ENCODE data around the gene CDK5RAP3.

The CDK5RAP3 gene

GRCh38 chr17:47969930-47970724 lies 786 bp upstream of the CDK5RAP3 start:
- FAIRE-seq: no peak
- TF ChIP-seq TAF1 (IDR thresholded peaks at IDR 0.05; ENCODE audit: low read depth, low read length) (no peak), POLR2AphosphoS5 (IDR thresholded peaks at IDR 0.05; ENCODE audit: low read depth, low read length) (no peak), PAX5 (IDR thresholded peaks at IDR 0.05; ENCODE audit: insufficient read depth, low read length, severe bottlenecking) (no peak), POU2F2 (IDR thresholded peaks at IDR 0.05; ENCODE audit: low read depth, low read length) (no peak), SPI1 (IDR thresholded peaks at IDR 0.05; ENCODE audit: low read depth, low read length) (no peak), POLR2A (IDR thresholded peaks at IDR 0.05; ENCODE audit: low read depth, low read length) (no peak)

GRCh38 chr17:47973541-47973940 lies 2.6 kb downstream of the CDK5RAP3 start:
- no peak for FAIRE-seq
- TF ChIP-seq POU2F2 (IDR thresholded peaks at IDR 0.05; ENCODE audit: low read depth, low read length) (no peak), PAX5 (IDR thresholded peaks at IDR 0.05; ENCODE audit: insufficient read depth, low read length, severe bottlenecking) (no peak)
- no peak for DNase-seq (ENCODE audit: insufficient read length, low spot score)

More at GRCh38 chr17:47969930-47970724, 786 bp upstream of the CDK5RAP3 start:
- DNase-seq (ENCODE audit: insufficient read length, low spot score): no peak

DNA sequence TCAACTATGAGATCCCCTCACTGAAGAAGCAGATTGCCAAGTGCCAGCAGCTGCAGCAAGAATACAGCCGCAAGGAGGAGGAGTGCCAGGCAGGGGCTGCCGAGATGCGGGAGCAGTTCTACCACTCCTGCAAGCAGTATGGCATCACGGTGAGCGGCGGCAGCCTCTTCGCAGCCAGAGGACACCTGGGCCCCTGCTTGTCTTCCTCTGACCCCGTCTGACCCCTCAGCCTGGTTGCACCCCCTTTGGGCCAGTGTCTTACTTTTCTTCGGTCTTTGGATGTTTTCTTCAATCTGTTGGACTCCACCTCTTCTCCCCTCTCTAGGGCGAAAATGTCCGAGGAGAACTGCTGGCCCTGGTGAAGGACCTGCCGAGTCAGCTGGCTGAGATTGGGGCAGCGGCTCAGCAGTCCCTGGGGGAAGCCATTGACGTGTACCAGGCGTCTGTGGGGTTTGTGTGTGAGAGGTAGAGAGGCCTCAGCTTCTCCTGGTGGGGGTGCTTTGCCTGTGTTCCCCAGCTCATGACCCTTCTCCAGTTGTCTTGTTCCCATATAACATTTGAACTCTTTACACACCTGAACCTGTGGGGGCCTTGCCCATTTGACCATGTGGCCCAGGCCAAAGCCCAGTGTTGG lies 4.4 kb downstream of the CDK5RAP3 start:
- FAIRE-seq (no peak), DNase-seq (ENCODE audit: insufficient read length, low spot score) (no peak)
- no peak for TF ChIP-seq TAF1 (IDR thresholded peaks at IDR 0.05; ENCODE audit: low read depth, low read length)
- no peak for TF ChIP-seq POU2F2 (IDR thresholded peaks at IDR 0.05; ENCODE audit: low read depth, low read length)
- TF ChIP-seq POLR2AphosphoS5 (IDR thresholded peaks at IDR 0.05; ENCODE audit: low read depth, low read length): no peak
- TF ChIP-seq PAX5 (IDR thresholded peaks at IDR 0.05; ENCODE audit: insufficient read depth, low read length, severe bottlenecking): no peak
- TF ChIP-seq SPI1 (IDR thresholded peaks at IDR 0.05; ENCODE audit: low read depth, low read length): no peak

DNA sequence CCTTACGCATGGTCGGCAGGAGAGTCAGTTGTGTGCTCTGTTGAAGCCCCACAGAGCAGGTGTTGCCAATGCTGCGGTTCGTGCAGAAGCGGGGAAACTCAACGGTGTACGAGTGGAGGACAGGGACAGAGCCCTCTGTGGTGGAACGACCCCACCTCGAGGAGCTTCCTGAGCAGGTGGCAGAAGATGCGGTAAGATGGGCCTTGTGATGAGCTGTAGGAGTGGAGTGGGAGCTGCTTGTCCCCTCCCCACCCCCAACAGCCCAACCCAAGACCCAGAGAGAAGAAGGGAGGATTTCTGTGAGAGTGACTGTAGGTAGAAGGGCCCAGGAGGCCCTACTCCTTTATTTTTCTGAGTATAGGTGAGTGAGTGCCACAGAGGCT lies 4.9 kb downstream of the CDK5RAP3 start:
- DNase-seq (ENCODE audit: insufficient read length, low spot score): no peak
- FAIRE-seq: no peak
- no peak for TF ChIP-seq PAX5 (IDR thresholded peaks at IDR 0.05; ENCODE audit: insufficient read depth, low read length, severe bottlenecking)
- TF ChIP-seq SPI1 (IDR thresholded peaks at IDR 0.05; ENCODE audit: low read depth, low read length): no peak
- no peak for TF ChIP-seq POLR2AphosphoS5 (IDR thresholded peaks at IDR 0.05; ENCODE audit: low read depth, low read length)
- TF ChIP-seq POU2F2 (IDR thresholded peaks at IDR 0.05; ENCODE audit: low read depth, low read length): no peak
- TF ChIP-seq TAF1 (IDR thresholded peaks at IDR 0.05; ENCODE audit: low read depth, low read length): no peak
- no peak for TF ChIP-seq POLR2A (IDR thresholded peaks at IDR 0.05; ENCODE audit: low read depth, low read length)

GRCh38 chr17:47978324-47978723 lies 7.4 kb downstream of the CDK5RAP3 start:
- DNase-seq (ENCODE audit: insufficient read length, low spot score) (peak; percentile 78), FAIRE-seq (peak; percentile 16)
- no peak for TF ChIP-seq POLR2AphosphoS5 (IDR thresholded peaks at IDR 0.05; ENCODE audit: low read depth, low read length)
- TF ChIP-seq PAX5 (IDR thresholded peaks at IDR 0.05; ENCODE audit: insufficient read depth, low read length, severe bottlenecking): no peak
- no peak for TF ChIP-seq TAF1 (IDR thresholded peaks at IDR 0.05; ENCODE audit: low read depth, low read length)
- no peak for TF ChIP-seq POU2F2 (IDR thresholded peaks at IDR 0.05; ENCODE audit: low read depth, low read length)
- no peak for TF ChIP-seq SPI1 (IDR thresholded peaks at IDR 0.05; ENCODE audit: low read depth, low read length)
- TF ChIP-seq POLR2A (IDR thresholded peaks at IDR 0.05; ENCODE audit: low read depth, low read length): no peak

DNA sequence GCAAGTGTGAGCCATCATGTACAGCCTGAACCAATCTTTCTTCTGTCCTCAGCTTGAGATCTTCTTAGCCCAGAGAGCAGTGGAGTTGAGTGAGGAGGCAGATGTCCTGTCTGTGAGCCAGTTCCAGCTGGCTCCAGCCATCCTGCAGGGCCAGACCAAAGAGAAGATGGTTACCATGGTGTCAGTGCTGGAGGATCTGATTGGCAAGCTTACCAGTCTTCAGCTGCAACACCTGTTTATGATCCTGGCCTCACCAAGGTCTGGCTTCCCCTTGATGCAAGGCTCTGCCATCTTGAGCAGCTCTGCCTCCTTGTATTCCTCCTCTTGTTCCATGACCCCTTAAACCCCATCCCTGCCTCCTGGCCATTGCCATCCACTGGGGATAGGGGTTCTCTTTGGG lies 9.6 kb downstream of the CDK5RAP3 start:
- FAIRE-seq (no peak), DNase-seq (ENCODE audit: insufficient read length, low spot score) (no peak)
- TF ChIP-seq POLR2AphosphoS5 (IDR thresholded peaks at IDR 0.05; ENCODE audit: low read depth, low read length) (no peak), SPI1 (IDR thresholded peaks at IDR 0.05; ENCODE audit: low read depth, low read length) (no peak), POU2F2 (IDR thresholded peaks at IDR 0.05; ENCODE audit: low read depth, low read length) (no peak), PAX5 (IDR thresholded peaks at IDR 0.05; ENCODE audit: insufficient read depth, low read length, severe bottlenecking) (no peak)

- no peak for DNase-seq (ENCODE audit: insufficient read length, low spot score)
- TF ChIP-seq PAX5 (IDR thresholded peaks at IDR 0.05; ENCODE audit: insufficient read depth, low read length, severe bottlenecking) (no peak), POLR2A (IDR thresholded peaks at IDR 0.05; ENCODE audit: low read depth, low read length) (no peak), TAF1 (IDR thresholded peaks at IDR 0.05; ENCODE audit: low read depth, low read length) (no peak), POLR2AphosphoS5 (IDR thresholded peaks at IDR 0.05; ENCODE audit: low read depth, low read length) (no peak), POU2F2 (IDR thresholded peaks at IDR 0.05; ENCODE audit: low read depth, low read length) (no peak), SPI1 (IDR thresholded peaks at IDR 0.05; ENCODE audit: low read depth, low read length) (no peak)
- no peak for FAIRE-seq
Observed at GRCh38 chr17:47981462-47981861, 10.5 kb downstream of the CDK5RAP3 start.

DNA sequence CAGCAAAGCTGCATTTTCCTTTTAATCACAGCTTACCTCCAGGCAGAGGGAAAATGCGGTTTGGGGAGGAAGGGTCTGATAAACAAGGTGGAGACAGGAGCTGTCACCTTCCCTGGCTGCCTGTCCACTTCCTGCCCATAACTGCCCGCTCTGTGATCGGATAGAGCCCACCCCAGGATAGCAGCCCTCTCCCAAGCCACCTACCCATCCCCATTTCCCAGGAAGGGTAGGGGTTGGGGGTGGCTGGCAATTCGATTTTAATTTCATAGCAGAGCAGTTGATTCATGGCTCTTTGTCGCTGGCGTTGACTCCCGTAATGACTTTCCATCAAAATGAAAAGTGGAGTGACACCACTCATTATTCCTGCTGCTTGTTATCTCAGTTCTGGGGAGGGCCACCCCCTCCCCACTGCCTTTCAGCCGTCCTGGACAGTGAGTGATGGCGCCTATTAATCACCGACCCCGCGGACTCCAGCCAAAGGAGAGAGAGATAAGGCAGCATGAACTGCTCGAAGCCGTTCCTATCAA lies 11.2 kb downstream of the CDK5RAP3 start:
- DNase-seq (ENCODE audit: insufficient read length, low spot score) (no peak), FAIRE-seq (no peak)
- TF ChIP-seq POLR2A (IDR thresholded peaks at IDR 0.05; ENCODE audit: low read depth, low read length) (no peak), PAX5 (IDR thresholded peaks at IDR 0.05; ENCODE audit: insufficient read depth, low read length, severe bottlenecking) (no peak), POU2F2 (IDR thresholded peaks at IDR 0.05; ENCODE audit: low read depth, low read length) (no peak), POLR2AphosphoS5 (IDR thresholded peaks at IDR 0.05; ENCODE audit: low read depth, low read length) (no peak), TAF1 (IDR thresholded peaks at IDR 0.05; ENCODE audit: low read depth, low read length) (no peak)

DNA sequence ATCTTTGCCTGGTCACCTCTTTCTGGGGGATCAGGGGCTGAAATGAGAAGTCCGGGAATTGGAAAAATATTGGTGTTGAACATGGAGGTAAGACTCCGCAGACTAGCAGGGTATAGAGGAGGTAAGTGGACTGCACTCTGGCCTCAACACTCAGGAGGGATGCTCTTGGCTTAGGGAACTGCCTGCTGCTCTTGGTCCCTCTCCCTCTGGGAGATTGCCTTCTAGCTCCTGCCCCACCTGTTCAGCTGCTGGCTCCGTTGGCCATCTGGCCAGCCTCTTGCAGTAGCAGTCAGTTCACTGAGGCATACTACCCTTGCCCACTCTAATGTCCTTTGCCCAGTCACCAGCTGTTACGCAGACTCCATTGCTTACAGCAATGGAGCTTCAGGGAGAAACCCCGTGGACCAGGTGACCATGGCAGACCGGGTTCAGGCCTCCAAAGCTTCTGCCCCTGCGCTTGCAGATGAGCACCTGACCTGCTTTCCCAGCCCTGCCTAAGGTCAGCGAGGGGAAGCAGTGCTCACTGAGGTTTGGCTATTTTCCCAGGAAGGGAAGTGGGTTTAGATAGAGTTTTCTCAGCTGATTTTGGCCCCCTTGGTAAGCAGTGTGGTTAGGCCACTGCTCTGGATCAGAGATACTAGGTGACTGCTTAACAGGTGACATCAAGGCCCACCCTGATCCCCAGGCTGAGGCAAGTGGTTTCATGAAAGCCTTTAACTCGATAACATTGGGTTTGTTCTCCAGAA lies 11.9 kb downstream of the CDK5RAP3 start:
- FAIRE-seq: no peak
- TF ChIP-seq POLR2A (IDR thresholded peaks at IDR 0.05; ENCODE audit: low read depth, low read length) (no peak), POLR2AphosphoS5 (IDR thresholded peaks at IDR 0.05; ENCODE audit: low read depth, low read length) (peak; percentile 33; the same call in 1 of the 2 replicates)

More for the DNA sequence above, 11.9 kb downstream of the CDK5RAP3 start:
- no peak for DNase-seq (ENCODE audit: insufficient read length, low spot score)

All from GM12891 (cell line).